ENCODE data around the gene PDGFRB.

Gene PDGFRB

GRCh38 chr5:150080696-150081435, 74.8 kb downstream of the PDGFRB start:
- DNase-seq = no peak

- no peak for DNase-seq
Observed at GRCh38 chr5:150079909-150080461, 75.7 kb downstream of the PDGFRB start.

- DNase-seq = no peak
Observed at GRCh38 chr5:150078802-150079689, 76.6 kb downstream of the PDGFRB start.

GRCh38 chr5:150077996-150078801, 77.4 kb downstream of the PDGFRB start:
- no peak for DNase-seq

- DNase-seq = no peak
Observed at GRCh38 chr5:150077060-150077459, 78.6 kb downstream of the PDGFRB start.

GRCh38 chr5:150075806-150076205, 79.8 kb downstream of the PDGFRB start:
- DNase-seq = no peak

GRCh38 chr5:150075233-150075632, 80.4 kb downstream of the PDGFRB start:
- DNase-seq = no peak

GRCh38 chr5:150073677-150074076, 82.0 kb downstream of the PDGFRB start:
- DNase-seq = no peak

GRCh38 chr5:150073086-150073625, 82.5 kb downstream of the PDGFRB start:
- DNase-seq = no peak

- DNase-seq = no peak
Observed at GRCh38 chr5:150070821-150071220, 84.8 kb downstream of the PDGFRB start.

- DNase-seq = no peak
Observed at GRCh38 chr5:150069672-150070627, 85.7 kb downstream of the PDGFRB start.

- no peak for DNase-seq
Observed at GRCh38 chr5:150068961-150069645, 86.5 kb downstream of the PDGFRB start.

GRCh38 chr5:150068472-150068871, 87.2 kb downstream of the PDGFRB start:
- DNase-seq = no peak

- no peak for DNase-seq
Observed at GRCh38 chr5:150068071-150068470, 87.6 kb downstream of the PDGFRB start.

- DNase-seq = no peak
Observed at GRCh38 chr5:150067405-150067960, 88.2 kb downstream of the PDGFRB start.

GRCh38 chr5:150066901-150067396, 88.7 kb downstream of the PDGFRB start:
- no peak for DNase-seq

- no peak for DNase-seq
Observed at GRCh38 chr5:150066436-150066835, 89.2 kb downstream of the PDGFRB start.

GRCh38 chr5:150065886-150066285, 89.8 kb downstream of the PDGFRB start:
- no peak for DNase-seq

- DNase-seq = no peak
Observed at GRCh38 chr5:150065346-150065745, 90.3 kb downstream of the PDGFRB start.

- no peak for DNase-seq
Observed at GRCh38 chr5:150064681-150065220, 90.9 kb downstream of the PDGFRB start.
